Measurements from ENCODE around the gene ZSCAN2. TPM values are rescaled to one million over a fixed set of nuclear protein-coding genes. Genes with fewer than 3 reads are reported as not detected.

The ZSCAN2 gene
- total RNA-seq, 1 donor: 5.2 TPM

GRCh38 chr15:84603630-84604379 lies 3.0 kb downstream of the ZSCAN2 start:
- DNase-seq (ENCODE audit: low read depth): no peak
- TF ChIP-seq, protein P1, sequence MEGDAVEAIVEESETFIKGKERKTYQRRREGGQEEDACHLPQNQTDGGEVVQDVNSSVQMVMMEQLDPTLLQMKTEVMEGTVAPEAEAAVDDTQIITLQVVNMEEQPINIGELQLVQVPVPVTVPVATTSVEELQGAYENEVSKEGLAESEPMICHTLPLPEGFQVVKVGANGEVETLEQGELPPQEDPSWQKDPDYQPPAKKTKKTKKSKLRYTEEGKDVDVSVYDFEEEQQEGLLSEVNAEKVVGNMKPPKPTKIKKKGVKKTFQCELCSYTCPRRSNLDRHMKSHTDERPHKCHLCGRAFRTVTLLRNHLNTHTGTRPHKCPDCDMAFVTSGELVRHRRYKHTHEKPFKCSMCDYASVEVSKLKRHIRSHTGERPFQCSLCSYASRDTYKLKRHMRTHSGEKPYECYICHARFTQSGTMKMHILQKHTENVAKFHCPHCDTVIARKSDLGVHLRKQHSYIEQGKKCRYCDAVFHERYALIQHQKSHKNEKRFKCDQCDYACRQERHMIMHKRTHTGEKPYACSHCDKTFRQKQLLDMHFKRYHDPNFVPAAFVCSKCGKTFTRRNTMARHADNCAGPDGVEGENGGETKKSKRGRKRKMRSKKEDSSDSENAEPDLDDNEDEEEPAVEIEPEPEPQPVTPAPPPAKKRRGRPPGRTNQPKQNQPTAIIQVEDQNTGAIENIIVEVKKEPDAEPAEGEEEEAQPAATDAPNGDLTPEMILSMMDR (IDR thresholded peaks at IDR 0.05; ENCODE audit: insufficient read depth, low read length): no peak
- H3K4me3 ChIP-seq (ENCODE audit: low read depth, low read length): no peak overlapping the region

DNA sequence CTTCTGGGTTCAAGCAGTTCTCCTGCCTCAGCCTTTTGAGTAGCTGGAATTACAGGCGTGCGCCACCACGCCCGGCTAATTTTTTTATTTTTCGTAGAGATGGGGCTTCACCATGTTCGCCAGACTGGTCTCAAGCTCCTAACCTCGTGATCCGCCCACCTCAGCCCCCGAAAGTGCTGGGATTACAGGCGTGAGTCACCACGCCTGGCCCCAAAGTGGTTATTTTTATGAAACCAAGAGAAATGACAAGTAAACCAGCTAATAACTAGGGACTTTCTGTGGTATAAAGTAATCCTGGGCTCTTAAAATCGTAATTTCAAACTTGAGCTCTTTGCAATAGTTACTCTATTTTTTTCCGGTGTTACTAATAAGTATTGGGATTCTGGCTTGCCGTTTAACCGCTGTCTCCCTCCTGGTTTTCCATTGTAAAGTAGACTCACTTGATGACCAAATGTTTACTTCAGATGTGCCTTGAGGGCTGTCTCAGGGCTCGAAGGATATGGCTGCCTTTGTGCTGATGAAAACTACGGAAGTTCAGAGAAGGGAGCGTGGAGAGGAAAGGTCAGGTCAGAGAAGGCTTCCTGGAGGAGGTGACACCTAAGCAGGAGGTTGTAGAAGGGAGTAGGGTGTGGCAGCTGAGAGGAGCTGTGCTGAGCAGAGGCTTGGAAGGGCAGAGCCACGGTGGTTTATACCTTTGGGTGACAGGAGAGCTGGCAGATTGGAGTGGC lies 4.2 kb downstream of the ZSCAN2 start:
- H3K4me3 ChIP-seq (ENCODE audit: low read depth, low read length): no peak overlapping the region
- TF ChIP-seq, protein P1 (IDR thresholded peaks at IDR 0.05; ENCODE audit: insufficient read depth, low read length): no peak
- DNase-seq (ENCODE audit: low read depth): no peak

- no peak for DNase-seq (ENCODE audit: low read depth)
- TF ChIP-seq, protein P1 (IDR thresholded peaks at IDR 0.05; ENCODE audit: insufficient read depth, low read length): no peak
- H3K4me3 ChIP-seq (ENCODE audit: low read depth, low read length): no peak overlapping the region
These were observed 4.7 kb downstream of the ZSCAN2 start for GRCh38 chr15:84605554-84605882.

DNA sequence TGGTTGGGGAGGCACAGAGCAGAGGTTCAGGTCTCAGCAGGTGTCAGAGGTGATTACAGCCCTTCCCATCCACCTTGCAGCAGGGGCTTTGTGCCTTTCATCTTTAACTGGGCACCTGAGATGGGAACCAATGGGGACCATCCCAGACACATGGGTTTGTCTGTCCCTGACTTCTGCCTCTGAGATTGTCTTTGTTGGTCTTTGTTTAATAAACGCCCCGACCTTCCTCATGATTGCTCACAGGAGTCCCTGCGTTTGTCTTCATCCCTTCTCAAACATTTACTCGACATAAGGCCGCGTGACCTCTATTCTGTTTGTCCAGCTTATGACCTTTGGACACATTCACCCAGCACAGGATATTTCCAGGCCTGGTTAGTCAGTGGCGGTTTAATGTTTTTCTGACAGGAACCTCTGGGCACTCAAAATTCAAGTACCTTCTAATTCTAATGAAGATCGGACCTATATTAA lies 5.9 kb downstream of the ZSCAN2 start:
- TF ChIP-seq, protein P1 (IDR thresholded peaks at IDR 0.05; ENCODE audit: insufficient read depth, low read length): no peak
- DNase-seq (ENCODE audit: low read depth): no peak

DNA sequence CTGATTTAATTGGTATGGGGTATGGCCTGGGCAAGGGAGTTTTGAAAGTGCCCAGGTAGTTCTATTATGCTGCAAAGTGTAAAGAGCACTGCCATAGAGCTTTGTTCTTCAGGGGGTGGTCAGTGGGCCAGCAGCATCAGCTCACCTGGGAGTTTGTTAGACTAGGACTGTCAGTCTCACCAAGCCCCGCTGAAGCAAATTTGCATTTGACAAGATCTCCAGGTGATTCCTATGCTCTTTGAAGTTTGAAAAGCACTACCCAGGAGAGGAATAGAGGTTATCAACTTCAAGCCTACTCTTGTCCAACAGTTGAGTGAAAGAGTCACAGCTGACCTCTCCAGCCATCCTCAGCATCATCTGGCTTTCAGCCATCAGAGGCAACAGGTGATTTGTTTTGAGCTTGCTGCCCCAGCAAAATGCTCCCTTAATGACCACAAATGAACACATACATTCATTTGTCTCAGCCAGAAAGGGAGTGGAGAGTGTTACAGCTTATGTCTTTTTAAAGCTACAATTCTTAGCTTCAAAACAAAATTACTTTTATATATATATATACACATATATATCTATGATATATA lies 8.0 kb downstream of the ZSCAN2 start:
- TF ChIP-seq, protein P1 (IDR thresholded peaks at IDR 0.05; ENCODE audit: insufficient read depth, low read length): no peak
- DNase-seq (ENCODE audit: low read depth): no peak
- H3K4me3 ChIP-seq (ENCODE audit: low read depth, low read length): no peak overlapping the region

More for the DNA sequence above, 5.9 kb downstream of the ZSCAN2 start:
- no peak overlapping the region for H3K4me3 ChIP-seq (ENCODE audit: low read depth, low read length)

DNA sequence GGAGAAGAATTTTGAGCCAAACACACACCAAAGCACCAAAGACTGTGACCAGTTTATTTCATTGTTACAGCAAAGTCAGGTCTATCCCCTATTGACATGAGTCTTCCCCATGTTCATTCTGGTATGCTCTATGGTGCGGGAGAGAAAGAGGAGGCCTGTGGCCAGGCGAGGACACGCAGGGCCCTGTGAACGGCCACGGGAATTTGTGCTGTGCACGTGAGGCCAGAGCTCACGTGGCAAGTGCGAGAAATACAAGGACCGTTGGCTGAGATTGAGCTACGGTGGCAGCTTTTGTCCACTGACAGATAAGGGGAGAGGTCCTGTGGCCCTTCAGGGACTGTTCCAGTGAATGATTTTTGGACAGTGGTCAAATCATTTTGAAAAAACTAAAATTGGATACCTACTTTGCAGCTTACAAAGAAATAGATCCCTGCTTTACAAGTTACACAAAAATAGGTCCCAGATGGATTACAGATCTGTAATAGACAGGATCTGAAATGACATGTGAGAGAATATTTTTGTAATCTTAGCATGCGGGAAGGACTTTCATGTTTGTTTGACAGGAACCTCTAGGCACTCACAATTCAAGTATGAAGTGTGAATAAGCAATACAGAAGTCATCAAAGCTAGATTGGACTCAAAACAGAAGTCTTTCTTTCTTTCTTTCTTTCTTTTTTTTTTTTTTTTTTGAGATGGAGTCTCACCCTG lies 9.2 kb downstream of the ZSCAN2 start:
- H3K4me3 ChIP-seq (ENCODE audit: low read depth, low read length): no peak overlapping the region
- TF ChIP-seq, protein P1 (IDR thresholded peaks at IDR 0.05; ENCODE audit: insufficient read depth, low read length): no peak
- no peak for DNase-seq (ENCODE audit: low read depth)

All from fibroblast of the aortic adventitia (primary cell).